Measurements from ENCODE around the gene ZHX3. TPM values are rescaled to one million over a fixed set of nuclear protein-coding genes. Genes with fewer than 3 reads are reported as not detected.

ZHX3 gene
- total and polyA plus RNA-seq, 9 of the 15 experiments (the other 6 are each of a cell fraction or from before 2014, with no cell fraction given): 0.80 to 14.6 (median 4.9) TPM

GRCh38 chr20:41203660-41204059, 113.9 kb downstream of the ZHX3 start:
- 88% methylated on average over 9 of the region's 9 CpGs for WGBS (ENCODE audit: insufficient coverage, low coverage, missing lambda C conversion rate)
- Histone ChIP-seq H4K20me1 (replicated peaks; ENCODE audit: control insufficient read depth, insufficient read depth, low read length) (no peaks in the 10 kb centered on the region), H3K9ac (ENCODE audit: insufficient read depth in 1 of 2, low read depth in 2 of 2, low read length in 2 of 2) (no peak overlapping the region), H3K79me2 (ENCODE audit: control insufficient read depth, insufficient read depth, low read length) (no peaks in the 10 kb centered on the region), H3K4me3 (no peak overlapping the region), H3K9me1 (ENCODE audit: control insufficient read depth, insufficient read depth, low read length) (no peaks in the 10 kb centered on the region), H2AFZ (ENCODE audit: low read depth, low read length) (no peak overlapping the region), H3K27me3 (ENCODE audit: control insufficient read depth in 2 of 2, insufficient read depth in 2 of 2, low read length in 2 of 2) (no peaks in the 10 kb centered on the region), H3K9me3 (replicated peaks; ENCODE audit: control insufficient read depth, insufficient read depth, low read depth, low read length) (no peaks in the 10 kb centered on the region; the same call in 1 of the 2 replicates), H3K4me1 (replicated peaks in 1 of 2; ENCODE audit: control insufficient read depth in 2 of 2, insufficient read depth in 2 of 2, low read length in 2 of 2) (no peaks in the 10 kb centered on the region), H3K27ac (ENCODE audit: extremely low read depth, low read depth, low read length) (no peak overlapping the region), H3K4me2 (ENCODE audit: insufficient read depth, low read length) (no peak overlapping the region), H3K36me3 (ENCODE audit: control insufficient read depth, insufficient read depth, low read length) (peaks cover 10% of the 10 kb centered on the region; the same call in 1 of the 3 replicates)
- ChIA-PET POLR2A (no interaction called here), CTCF (ENCODE audit: low intra/inter-chr PET ratio) (no interaction called here)
- FAIRE-seq (no peak), ATAC-seq (no peak), DNase-seq (ENCODE audit: extremely low read depth in 1 of 4, low spot score in 3 of 4) (no peak)
- BruUV-seq (replicated peaks): no TSS peak
- intact Hi-C loops (cut with micrococcal nuclease): no loop called here
- in situ Hi-C loops (cut with MboI): no loop called here
- TF ChIP-seq ZNF41 (CRISPR knock-in tag; conservative IDR thresholded peaks at IDR 0.05) (no peak), NELFE (IDR thresholded peaks at IDR 0.05; ENCODE audit: insufficient read depth, insufficient read length) (no peak), GABPA (tag; conservative IDR thresholded peaks at IDR 0.05; ENCODE audit: low read depth) (no peak), ZNF778 (CRISPR knock-in tag; IDR thresholded peaks at IDR 0.05) (no peak), LARP7 (IDR thresholded peaks at IDR 0.05) (no peak), ZNF24 (IDR thresholded peaks at IDR 0.05) (no peak), GABPB1 (CRISPR knock-in tag; IDR thresholded peaks at IDR 0.05) (no peak), ZNF695 (CRISPR knock-in tag; IDR thresholded peaks at IDR 0.05) (no peak), ZNF212 (CRISPR knock-in tag; IDR thresholded peaks at IDR 0.05) (no peak), ILF3 (IDR thresholded peaks at IDR 0.05; ENCODE audit: borderline replicate concordance) (no peak), ZNF224 (CRISPR knock-in tag; IDR thresholded peaks at IDR 0.05) (no peak), THRA (IDR thresholded peaks at IDR 0.05) (no peak), NEUROD1 (IDR thresholded peaks at IDR 0.05; ENCODE audit: borderline replicate concordance, low read depth, low read length, partially characterized antibody) (no peak), ZNF436 (CRISPR knock-in tag; IDR thresholded peaks at IDR 0.05) (no peak), MECOM (CRISPR knock-in tag; IDR thresholded peaks at IDR 0.05) (no peak), JUNB (CRISPR knock-in tag; conservative IDR thresholded peaks at IDR 0.05) (no peak), POLR2AphosphoS2 (IDR thresholded peaks at IDR 0.05; ENCODE audit: low read length) (no peak), IRF9 (tag; IDR thresholded peaks at IDR 0.05) (no peak), NFXL1 (CRISPR knock-in tag; IDR thresholded peaks at IDR 0.05) (no peak)
